T-cell (primary cell): ENCODE results near the gene USP2. TPM values are rescaled to one million over a fixed set of nuclear protein-coding genes. Genes with fewer than 3 reads are reported as not detected.

Experiments
- ATAC-seq, 4 experiments: fragments of 200-7000 bp in 3 of 4; fragments of 150-1000 bp in 1 of 4; cut with Tn5 transposase; replicated peaks in 1 of 4; 1 replicate in 3 of 4; 2 replicates in 1 of 4; pipeline ENCODE4 v1.10.0; 2021; ENCODE audit warnings: moderate library complexity in 3 of 4, mild to moderate bottlenecking in 2 of 4, moderate number of reproducible peaks in 1 of 4
- CTCF ChIA-PET, 2 donors: fragments of 300-600 bp; sonication (Branson Sonifier 250); formaldehyde crosslinking; loops; one replicate each; lab custom pipeline; 2022; ENCODE audit warnings: antibody characterized with exemption in 2 of 2; lab: Charles Lee
- POLR2A ChIA-PET, 2 donors: fragments of 300-600 bp; sonication (Branson Sonifier 250); formaldehyde crosslinking; loops; one replicate each; lab custom pipeline; 2022; ENCODE audit warnings: antibody characterized with exemption in 2 of 2; lab: Charles Lee
- DNase-seq, 35 experiments: peaks; one replicate each; pipeline versions ENCODE4 v3.0.0 to v3.0.0-alpha.2; 2013 to 2023
- H3K27ac ChIP-seq: one replicate; pipeline ENCODE4 v1.5.1; 2013; ENCODE audit warnings: low read length
- H3K27me3 ChIP-seq, 2 experiments: replicated peaks in 1 of 2; 1 replicate in 1 of 2; 2 replicates in 1 of 2; pipeline versions ENCODE4 v1.6.1 to v1.7.0; 2013; ENCODE audit warnings: low read length in 1 of 2, mixed read lengths in 1 of 2; ENCODE audit not compliant: control insufficient read depth in 2 of 2, insufficient read depth in 2 of 2; ENCODE audit errors: extremely low read depth in 1 of 2
- H3K36me3 ChIP-seq, 2 donors: 1 replicate in 1 of 2; 2 replicates in 1 of 2; pipeline versions ENCODE4 v1.6.1 to v1.7.0; 2013; ENCODE audit warnings: low read length in 1 of 2; ENCODE audit not compliant: control insufficient read depth in 2 of 2, insufficient read depth in 1 of 2; ENCODE audit errors: extremely low read depth in 1 of 2
- H3K4me1 ChIP-seq, 2 experiments: 1 replicate in 1 of 2; 2 replicates in 1 of 2; pipeline versions ENCODE4 v1.6.1 to v1.7.0; 2013; ENCODE audit warnings: low read length in 2 of 2, mixed read lengths in 1 of 2; ENCODE audit not compliant: insufficient read depth in 2 of 2, control insufficient read depth in 1 of 2; ENCODE audit errors: extremely low read depth in 1 of 2
- H3K4me3 ChIP-seq, 2 donors: 1 replicate in 1 of 2; 2 replicates in 1 of 2; pipeline versions ENCODE4 v1.5.1 to v1.7.0; 2013; ENCODE audit warnings: mild to moderate bottlenecking in 2 of 2, low read length in 1 of 2, moderate library complexity in 1 of 2; ENCODE audit not compliant: control insufficient read depth in 1 of 2; ENCODE audit errors: extremely low read depth in 1 of 2
- H3K9me3 ChIP-seq: 2 replicates; pipeline ENCODE4 v1.7.0; 2013
- H3K27ac Mint-ChIP-seq, 2 donors: one replicate each; pipeline ENCODE4 v1.8.0; 2020 to 2021; ENCODE audit warnings: mild to moderate bottlenecking in 2 of 2, mixed read lengths in 2 of 2
- H3K27me3 Mint-ChIP-seq, 2 donors: one replicate each; pipeline ENCODE4 v1.8.0; 2021 to 2022; ENCODE audit warnings: mixed read lengths in 2 of 2
- H3K36me3 Mint-ChIP-seq: one replicate; pipeline ENCODE4 v1.8.0; 2021; ENCODE audit warnings: mixed read lengths
- H3K4me1 Mint-ChIP-seq, 3 donors: one replicate each; pipeline ENCODE4 v1.8.0; 2020 to 2022; ENCODE audit warnings: mixed read lengths in 3 of 3, mild to moderate bottlenecking in 1 of 3
- H3K4me3 Mint-ChIP-seq, 3 donors: one replicate each; pipeline ENCODE4 v1.8.0; 2020 to 2022; ENCODE audit warnings: mild to moderate bottlenecking in 3 of 3, mixed read lengths in 3 of 3, moderate library complexity in 3 of 3
- H3K9me3 Mint-ChIP-seq, 3 donors: one replicate each; pipeline ENCODE4 v1.8.0; 2020 to 2022; ENCODE audit warnings: mixed read lengths in 3 of 3
- WGBS: methylation state at CpG from one replicate; pipeline ENCODE4 v1.1.5; 2013; ENCODE audit warnings: missing lambda C conversion rate; ENCODE audit not compliant: insufficient coverage; 5-methylcytosine and 5-hydroxymethylcytosine counted together
- total RNA-seq, 35 experiments: library from RNA in 6 of 35; stranded (reverse) in 6 of 35; fragments of 120-200 nt in 1 of 35; gene quantifications; one replicate each; pipeline versions ENCODE4 v1.2.1 to v1.2.4 and lab custom pipeline; 2013 to 2026

Gene USP2
- total RNA-seq, 5 donors from 2014 or later (not counting 1 experiment from before 2014, with no cell fraction given) = 0.13 to 3.2 (median 0.44) TPM

- H3K27me3 ChIP-seq = peaks cover 2 to 66% of the 10 kb centered on the region in 2 experiments
- H3K27ac ChIP-seq = no peak overlapping the region
- H3K4me3 ChIP-seq = no peak overlapping the region
- no peaks in the 10 kb centered on the region for H3K36me3 Mint-ChIP-seq
- no peaks in the 10 kb centered on the region for H3K36me3 ChIP-seq
- no peak for ATAC-seq
- ChIA-PET POLR2A (no interaction called here), CTCF (interaction anchor here in 1 of 2 donors (1.0 kb wide), 1 partner anchor 9 kb away, joined by 3 read pairs; no protein-coding TSS in a partner anchor)
- H3K27me3 Mint-ChIP-seq = peaks cover 5 to 28% of the 10 kb centered on the region in 2 donors
- no peaks in the 10 kb centered on the region for H3K9me3 ChIP-seq
- H3K27ac Mint-ChIP-seq = no peak overlapping the region
- H3K9me3 Mint-ChIP-seq = no peaks in the 10 kb centered on the region
- WGBS = 93% methylated on average over 6 of the region's 14 CpGs
- no peak overlapping the region for H3K4me3 Mint-ChIP-seq
- H3K4me1 Mint-ChIP-seq = peaks cover 29 to 52% (median 30%) of the 10 kb centered on the region in 3 donors
- peaks cover 12 to 70% of the 10 kb centered on the region in 2 experiments for H3K4me1 ChIP-seq
- DNase-seq = no peak
These were observed 63.8 kb downstream of the USP2 start for GRCh38 chr11:119317592-119318239.

GRCh38 chr11:119316729-119317591 is 64.5 kb downstream of the USP2 start, which contains the start of gene MCAM:
Gene MCAM (minus strand): TSS chr11:119317130. CDS start chr11:119317101, 29 bp downstream.
- Histone ChIP-seq H3K4me3 (peak within 1 kb of the TSS; percentile 37 to 60), H3K36me3 (no peaks in the 10 kb centered on the region), H3K27me3 (peaks cover 2 to 74% of the 10 kb centered on the region in 2 experiments), H3K27ac (no peak within 1 kb of the TSS), H3K4me1 (peaks cover 12 to 70% of the 10 kb centered on the region in 2 experiments), H3K9me3 (no peaks in the 10 kb centered on the region)
- WGBS = 7% methylated on average over 64 of the region's 74 CpGs
- peaks cover 23 to 48% (median 26%) of the 10 kb centered on the region in 3 donors for H3K4me1 Mint-ChIP-seq
- no peaks in the 10 kb centered on the region for H3K36me3 Mint-ChIP-seq
- peaks cover 5 to 28% of the 10 kb centered on the region in 2 donors for H3K27me3 Mint-ChIP-seq
- POLR2A ChIA-PET = interaction anchor here in 1 of 2 donors (0.5 kb wide), 1 partner anchor 11 kb away, joined by 3 read pairs; no protein-coding TSS in a partner anchor
- H3K9me3 Mint-ChIP-seq = no peaks in the 10 kb centered on the region
- DNase-seq (peak in 1 of 35 experiments; percentile 46), ATAC-seq (peak in 1 of 4 experiments; percentile 5)
- H3K27ac Mint-ChIP-seq = no peak within 1 kb of the TSS
- CTCF ChIA-PET = no interaction called here
- H3K4me3 Mint-ChIP-seq = peak within 1 kb of the TSS; percentile 47 to 80 (median 70)

GRCh38 chr11:119316016-119316728 is 65.3 kb downstream of the USP2 start:
- CTCF ChIA-PET = interaction anchor here in 1 of 2 donors (1.0 kb wide), 1 partner anchor 10 kb away, joined by 6 read pairs; no protein-coding TSS in a partner anchor
- Histone ChIP-seq H3K4me1 (peaks cover 10 to 63% of the 10 kb centered on the region in 2 experiments), H3K27ac (no peak overlapping the region), H3K27me3 (peaks cover 2 to 72% of the 10 kb centered on the region in 2 experiments), H3K9me3 (no peaks in the 10 kb centered on the region), H3K36me3 (no peaks in the 10 kb centered on the region), H3K4me3 (peak overlapping the region; percentile 37 to 60)
- peak overlapping the region; percentile 64 to 80 (median 70) for H3K4me3 Mint-ChIP-seq
- no peak overlapping the region for H3K27ac Mint-ChIP-seq
- no peaks in the 10 kb centered on the region for H3K9me3 Mint-ChIP-seq
- WGBS = 2% methylated on average over 40 of the region's 46 CpGs
- H3K4me1 Mint-ChIP-seq = peaks cover 22 to 42% (median 23%) of the 10 kb centered on the region in 3 donors
- peaks cover 5 to 28% of the 10 kb centered on the region in 2 donors for H3K27me3 Mint-ChIP-seq
- POLR2A ChIA-PET = no interaction called here
- H3K36me3 Mint-ChIP-seq = no peaks in the 10 kb centered on the region
- DNase-seq (peak in 1 of 35 experiments; percentile 27), ATAC-seq (no peak)

GRCh38 chr11:119315131-119316015 is 66.1 kb downstream of the USP2 start:
- no peaks in the 10 kb centered on the region for H3K36me3 Mint-ChIP-seq
- no peaks in the 10 kb centered on the region for H3K9me3 Mint-ChIP-seq
- no peak overlapping the region for H3K27ac ChIP-seq
- H3K9me3 ChIP-seq = no peaks in the 10 kb centered on the region
- H3K4me1 ChIP-seq = peaks cover 10 to 57% of the 10 kb centered on the region in 2 experiments
- ATAC-seq (peak; percentile 72 to 79 (median 73)), DNase-seq (peak in 27 of 35 experiments; percentile 28 to 65 (median 51))
- H3K36me3 ChIP-seq = peaks cover 0 to 5% of the 10 kb centered on the region in 2 donors
- 8% methylated on average over 20 of the region's 29 CpGs for WGBS
- POLR2A ChIA-PET = interaction anchor here in 1 of 2 donors (0.6 to 0.7 kb wide), 2 partner anchors 13 to 220 kb away, joined by 3 to 4 read pairs; no protein-coding TSS in a partner anchor
- peaks cover 2 to 69% of the 10 kb centered on the region in 2 experiments for H3K27me3 ChIP-seq
- peak overlapping the region; percentile 37 to 60 for H3K4me3 ChIP-seq
- H3K4me3 Mint-ChIP-seq = peak overlapping the region; percentile 64 to 80 (median 70)
- H3K4me1 Mint-ChIP-seq = peaks cover 22 to 41% (median 23%) of the 10 kb centered on the region in 3 donors
- CTCF ChIA-PET = interaction anchor here (1.0 to 1.2 kb wide), 3 partner anchors 9 to 41 kb away, joined by 3 to 6 read pairs (median 4); no protein-coding TSS in a partner anchor
- peaks cover 5 to 28% of the 10 kb centered on the region in 2 donors for H3K27me3 Mint-ChIP-seq
- no peak overlapping the region for H3K27ac Mint-ChIP-seq

GRCh38 chr11:119314726-119315125 is 66.8 kb downstream of the USP2 start:
- Histone ChIP-seq H3K9me3 (no peaks in the 10 kb centered on the region), H3K27me3 (peaks cover 2 to 63% of the 10 kb centered on the region in 2 experiments), H3K4me1 (peaks cover 10 to 51% of the 10 kb centered on the region in 2 experiments), H3K27ac (no peak overlapping the region), H3K36me3 (peaks cover 0 to 5% of the 10 kb centered on the region in 2 donors), H3K4me3 (peak overlapping the region in 1 of 2 donors; percentile 37)
- peaks cover 2 to 27% of the 10 kb centered on the region in 2 donors for H3K27me3 Mint-ChIP-seq
- ATAC-seq (no peak), DNase-seq (no peak)
- no peak overlapping the region for H3K27ac Mint-ChIP-seq
- WGBS = 86% methylated on average over 11 of the region's 18 CpGs
- H3K4me3 Mint-ChIP-seq = peak overlapping the region; percentile 64 to 80 (median 70)
- peaks cover 20 to 38% (median 21%) of the 10 kb centered on the region in 3 donors for H3K4me1 Mint-ChIP-seq
- no peaks in the 10 kb centered on the region for H3K9me3 Mint-ChIP-seq
- CTCF ChIA-PET = interaction anchor here (1.0 to 1.2 kb wide), 3 partner anchors 9 to 42 kb away, joined by 3 to 6 read pairs (median 4); no protein-coding TSS in a partner anchor
- POLR2A ChIA-PET = interaction anchor here in 1 of 2 donors (0.7 kb wide), 1 partner anchor 219 kb away, joined by 3 read pairs; no protein-coding TSS in a partner anchor
- no peaks in the 10 kb centered on the region for H3K36me3 Mint-ChIP-seq
